SK-N-MC (cell line): ENCODE measurements around the gene SCG3.
"Not testable (repeated sequence)": the region's sequence is repeated elsewhere in the genome, so short reads cannot be mapped to it uniquely, and the experiment has no call there.

Source experiments
- EZH2 ChIP-seq: fragments of 200-600 bp; sonication (generic); IDR thresholded peaks from one replicate; pipeline ENCODE4 v1.6.1; 2017; ENCODE audit warnings: antibody characterized with exemption
- POLR2AphosphoS5 ChIP-seq: IDR thresholded peaks from 2 replicates; pipeline ENCODE4 v1.6.1; 2012; ENCODE audit warnings: mild to moderate bottlenecking, low read depth, low read length, borderline replicate concordance

GRCh38 chr15:51648643-51649042 lies 32.7 kb upstream of the SCG3 start:
- not testable (repeated sequence) for TF ChIP-seq EZH2, POLR2AphosphoS5
